GM21723 (cell line): ENCODE data around the gene GH2.
"Not testable (repeated sequence)": the region's sequence is repeated elsewhere in the genome, so short reads cannot be mapped to it uniquely, and the experiment has no call there.

Source experiments
- ATAC-seq: cut with Tn5 transposase; IDR thresholded peaks from one replicate; pipeline ENCODE4 v1.9.1; 2021; ENCODE audit warnings: mild to moderate bottlenecking, moderate library complexity; ENCODE audit not compliant: unreplicated experiment

The GH2 gene

DNA sequence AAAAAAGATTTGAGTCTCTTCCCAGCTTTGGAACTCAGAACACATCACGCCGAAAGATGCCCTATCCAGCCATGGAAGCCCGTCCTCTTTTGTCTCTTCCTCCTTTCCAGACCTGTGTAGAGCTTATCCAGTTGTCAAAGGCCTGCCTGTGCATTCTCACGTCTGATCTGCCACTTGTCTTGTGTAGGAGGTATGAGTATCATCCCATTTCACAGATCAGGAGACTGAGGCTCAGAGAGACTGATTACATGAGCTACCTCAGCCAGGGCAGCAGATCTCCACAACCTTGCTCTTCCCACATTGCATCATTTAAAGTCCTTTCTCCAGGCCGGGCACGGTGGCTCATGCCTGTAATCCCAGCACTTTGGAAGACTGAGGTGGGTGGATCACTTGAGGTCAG, 7.1 kb downstream of the GH2 start:
- not testable (repeated sequence) for ATAC-seq

DNA sequence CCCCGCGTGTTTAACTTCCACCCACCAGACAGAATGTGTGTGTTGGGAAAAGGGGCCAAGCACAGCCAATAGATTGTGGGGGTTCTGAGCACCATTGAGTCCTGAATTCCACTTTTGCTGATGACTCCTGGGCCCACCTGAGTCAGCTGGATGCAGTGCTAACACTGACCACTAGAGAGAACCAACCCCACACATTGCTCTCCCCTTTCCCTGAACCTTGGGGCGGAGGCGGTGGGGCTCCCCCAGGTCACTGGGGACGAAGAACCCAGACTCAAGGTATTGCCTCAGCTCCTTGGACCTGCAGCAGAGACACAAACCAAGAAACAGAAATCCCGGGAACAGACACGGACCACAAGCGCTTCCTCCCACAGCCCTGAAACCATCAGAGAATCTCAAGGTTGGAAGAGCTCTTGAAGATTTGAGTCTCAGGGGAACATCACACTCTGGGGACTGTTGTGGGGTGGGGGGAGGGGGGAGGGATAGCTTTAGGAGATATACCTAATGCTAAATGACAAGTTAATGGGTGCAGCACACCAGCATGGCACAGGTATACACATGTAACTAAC, 7.6 kb downstream of the GH2 start:
- ATAC-seq = not testable (repeated sequence)

GRCh38 chr17:63873577-63873976, 8.2 kb downstream of the GH2 start, which contains the start of gene CSH2:
CSH2 (minus strand) TSS chr17:63873677; CDS start chr17:63873614, 63 bp downstream.
- ATAC-seq = not testable (repeated sequence)

DNA sequence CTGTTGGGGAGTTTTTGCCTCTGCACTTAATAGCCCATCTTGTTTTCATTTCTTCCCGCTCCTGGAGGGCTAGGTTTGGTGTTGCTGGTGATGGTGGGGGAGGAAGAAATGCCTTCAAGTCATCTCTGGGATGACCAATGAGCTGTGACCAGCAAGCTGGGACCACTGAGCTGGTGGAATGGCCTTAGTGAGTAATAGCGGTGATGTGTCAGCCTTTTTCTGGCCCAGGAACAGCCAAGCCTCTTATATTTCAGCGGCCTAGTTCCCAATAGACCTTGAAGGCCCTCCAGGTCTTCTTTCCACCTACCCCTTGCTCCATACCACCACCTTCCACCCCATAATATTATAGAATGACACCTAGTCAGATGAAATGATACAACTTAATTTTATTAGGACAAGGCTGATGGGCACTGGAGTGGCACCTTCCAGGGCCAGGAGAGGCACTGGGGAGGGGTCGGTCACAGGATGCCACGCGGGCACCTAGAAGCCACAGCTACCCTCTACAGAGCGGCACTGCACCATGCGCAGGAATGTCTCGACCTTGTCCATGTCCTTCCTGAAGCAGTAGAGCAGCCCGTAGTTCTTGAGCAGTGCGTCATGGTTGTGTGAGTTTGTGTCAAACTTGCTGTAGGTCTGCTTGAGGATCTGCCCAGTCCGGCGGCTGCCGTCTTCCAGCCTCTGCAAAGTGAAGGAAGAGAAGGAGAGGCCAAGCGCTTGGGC, 9.9 kb downstream of the GH2 start:
- not testable (repeated sequence) for ATAC-seq

DNA sequence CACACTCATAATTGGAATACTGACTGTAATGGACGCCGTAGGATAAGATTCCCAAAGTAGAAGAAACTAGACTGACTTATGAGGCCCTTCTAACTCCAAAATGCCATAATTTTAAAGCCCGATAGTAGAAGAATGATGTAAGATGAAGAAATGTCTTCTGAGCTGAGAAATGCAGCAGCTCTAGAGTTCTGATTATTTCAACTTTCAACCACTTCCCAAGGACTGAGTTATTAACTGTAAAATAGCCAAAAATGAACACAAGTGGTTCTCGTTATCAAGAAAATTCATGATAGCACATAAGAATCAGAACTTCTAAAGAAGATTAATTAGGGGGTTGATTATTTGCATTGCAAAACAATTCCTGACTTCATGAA, 11.5 kb downstream of the GH2 start:
- not testable (repeated sequence) for ATAC-seq

GRCh38 chr17:63869491-63870291, 12.1 kb downstream of the GH2 start:
- not testable (repeated sequence) for ATAC-seq

DNA sequence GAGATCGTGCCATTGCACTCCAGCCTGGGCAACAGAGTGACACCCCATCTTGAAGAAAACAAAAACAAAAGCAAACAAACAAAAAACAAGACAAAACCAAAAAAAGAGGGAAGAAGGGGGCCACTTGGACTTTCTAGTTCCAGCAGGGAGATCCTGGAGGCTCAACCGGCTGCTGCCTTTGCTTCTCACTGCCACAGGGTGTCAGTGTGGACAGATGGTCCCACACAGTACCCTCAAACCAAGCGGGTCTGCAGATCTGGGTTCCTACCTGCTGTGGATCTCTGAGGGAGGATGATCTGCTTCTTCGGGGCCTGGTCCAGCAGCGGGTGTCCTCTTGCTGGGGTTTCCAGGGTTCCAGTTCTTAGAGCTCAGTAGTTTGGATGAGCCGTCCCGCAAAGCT, 15.1 kb downstream of the GH2 start:
- not testable (repeated sequence) for ATAC-seq

- no peak for ATAC-seq
These were observed 22.5 kb downstream of the GH2 start for GRCh38 chr17:63859257-63859656.

- not testable (repeated sequence) for ATAC-seq
These were observed 25.3 kb downstream of the GH2 start for GRCh38 chr17:63856425-63856824.

- ATAC-seq = no peak
These were observed 26.6 kb downstream of the GH2 start for GRCh38 chr17:63855185-63855584.

GRCh38 chr17:63854709-63855108, 27.0 kb downstream of the GH2 start:
- no peak for ATAC-seq

DNA sequence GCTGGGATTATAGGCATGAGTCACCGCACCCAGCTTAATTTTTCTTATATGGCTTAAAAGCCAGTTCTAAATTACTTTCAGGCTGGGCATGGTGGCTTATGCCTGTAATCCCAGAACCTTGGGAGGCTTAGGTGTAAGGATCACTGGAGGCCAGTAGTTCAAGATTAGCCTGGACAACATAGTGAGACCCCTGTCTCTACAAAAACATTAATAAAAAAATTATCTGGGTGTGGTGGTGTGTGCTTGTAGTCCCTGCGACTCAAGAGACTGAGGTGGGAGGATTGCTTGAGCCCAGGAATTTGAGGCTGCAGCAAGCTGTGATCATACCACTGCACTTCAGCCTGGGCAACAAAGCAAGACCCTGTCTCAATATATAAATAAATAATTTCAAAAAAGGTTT, 28.5 kb downstream of the GH2 start:
- no peak for ATAC-seq

DNA sequence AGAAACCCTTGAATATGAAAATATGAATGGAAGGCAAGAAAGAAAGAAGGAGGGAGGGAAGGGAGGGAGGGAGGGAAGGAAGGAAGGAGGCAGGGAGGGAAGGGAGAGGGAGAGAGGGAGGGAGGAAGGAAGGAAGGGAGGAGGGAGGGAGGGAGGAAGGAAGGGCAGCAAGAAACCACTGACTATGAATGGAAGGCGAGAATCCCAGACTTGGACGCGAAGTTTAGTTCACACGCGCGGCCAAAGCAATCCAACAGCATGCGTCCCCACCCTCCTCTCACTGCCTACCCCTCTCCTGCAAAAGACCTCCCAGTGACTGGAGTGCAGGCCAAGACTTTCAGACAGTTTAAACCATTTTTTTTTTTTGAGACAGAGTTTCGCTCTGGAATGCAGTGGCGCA, 31.3 kb downstream of the GH2 start:
- ATAC-seq = no peak

- peak; percentile 89 for ATAC-seq
These were observed 32.7 kb downstream of the GH2 start for GRCh38 chr17:63848834-63849689.

GRCh38 chr17:63847525-63848249, 34.1 kb downstream of the GH2 start:
- no peak for ATAC-seq

DNA sequence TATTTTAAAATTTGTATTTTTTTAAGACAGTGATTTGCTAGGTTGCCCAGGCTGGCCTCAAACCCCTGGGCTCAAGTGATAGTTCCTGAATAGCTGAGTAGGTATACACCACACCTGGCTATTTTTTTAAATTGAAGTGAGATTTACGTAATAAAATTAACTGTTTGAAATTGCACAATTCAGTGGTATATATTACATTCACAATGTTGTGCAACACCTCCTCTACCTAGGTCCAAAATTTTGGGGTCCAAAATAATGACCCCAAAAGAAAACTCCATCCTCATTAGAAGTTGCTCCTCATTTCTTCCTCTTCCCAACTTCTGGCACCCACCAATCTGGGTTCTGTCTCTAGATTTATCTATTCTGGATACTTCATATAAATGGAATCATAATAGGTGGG, 36.2 kb downstream of the GH2 start:
- ATAC-seq = no peak

DNA sequence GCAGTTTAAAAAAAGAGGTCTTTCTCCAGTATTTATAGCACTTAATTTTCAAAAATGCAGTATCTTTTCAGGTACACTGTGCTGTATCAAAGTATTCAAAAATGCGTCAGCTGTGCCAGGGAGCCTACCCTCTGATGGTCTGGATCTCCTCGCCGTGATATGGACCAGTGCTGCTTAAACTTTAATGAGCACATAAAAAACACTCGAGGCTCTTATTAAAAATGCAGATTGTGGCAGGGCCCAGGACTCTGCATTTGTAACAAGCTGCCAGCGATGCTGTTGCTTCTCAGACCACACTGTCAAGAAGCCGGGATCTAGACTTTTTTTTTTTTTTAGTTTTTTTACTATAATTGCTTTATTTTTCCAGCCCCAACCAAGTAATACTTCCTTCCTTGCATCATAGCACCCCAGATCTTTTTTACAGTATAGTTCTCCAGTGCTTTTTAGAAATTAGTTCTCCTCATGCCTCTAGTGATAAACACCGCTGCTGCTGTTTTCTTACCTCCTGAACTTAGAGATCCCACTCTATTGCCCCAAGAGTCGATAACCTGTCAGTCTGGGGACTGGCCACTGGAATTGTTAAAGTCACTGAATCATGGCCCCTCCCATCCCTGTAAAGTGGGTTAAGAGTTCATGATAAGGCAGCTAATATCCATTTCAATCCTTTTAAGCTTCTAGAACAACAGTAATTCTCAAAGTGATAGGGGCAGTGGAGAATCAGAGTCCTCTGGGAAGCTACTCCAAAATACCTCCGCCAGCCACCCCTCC, 37.6 kb downstream of the GH2 start:
- no peak for ATAC-seq

DNA sequence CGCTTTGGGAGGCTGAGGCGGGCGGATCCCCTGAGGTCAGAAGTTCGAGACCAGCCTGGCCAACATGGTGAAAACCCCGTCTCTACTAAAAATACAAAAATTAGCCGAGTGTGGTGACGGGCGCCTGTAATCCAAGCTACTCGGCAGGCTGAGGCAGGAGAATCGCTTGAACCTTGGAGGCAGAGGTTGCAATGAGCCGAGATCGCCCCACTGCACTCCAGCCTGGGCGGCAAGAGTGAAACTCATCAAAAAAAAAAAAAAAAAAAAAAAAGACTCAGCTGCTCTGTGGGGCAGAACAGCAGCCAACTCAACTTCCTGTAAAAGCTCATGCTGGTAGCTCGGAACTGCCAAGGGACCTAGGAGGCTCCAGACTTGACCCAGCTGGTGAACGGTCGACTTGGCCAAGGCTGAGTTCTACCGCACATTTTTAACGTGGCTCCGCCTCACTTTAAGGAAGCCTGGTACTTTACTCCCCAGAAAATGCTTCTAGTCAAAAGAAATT, 38.3 kb downstream of the GH2 start:
- not testable (repeated sequence) for ATAC-seq
